HG03025 (cell line): ENCODE results near the gene SSX2.
"Not testable (repeated sequence)": the region's sequence is repeated elsewhere in the genome, so short reads cannot be mapped to it uniquely, and the experiment has no call there.

Source experiments
- ATAC-seq: cut with Tn5 transposase; IDR thresholded peaks from one replicate; pipeline ENCODE4 v1.9.1; 2021; ENCODE audit warnings: mild to moderate bottlenecking, moderate library complexity; ENCODE audit not compliant: unreplicated experiment, low FRiP score

SSX2 gene

GRCh38 chrX:52707078-52707477, at the start of gene SSX2:
TSS of gene SSX2 (minus strand) at chrX:52707178. CDS start at chrX:52705749, 1,429 bp downstream.
- not testable (repeated sequence) for ATAC-seq

GRCh38 chrX:52750952-52751351, 44.0 kb upstream of the SSX2 start, which contains the start of gene SSX2B:
TSS of gene SSX2B (plus strand) at chrX:52751252. CDS start at chrX:52752681, 1,429 bp downstream.
- ATAC-seq, result not testable (repeated sequence)

DNA sequence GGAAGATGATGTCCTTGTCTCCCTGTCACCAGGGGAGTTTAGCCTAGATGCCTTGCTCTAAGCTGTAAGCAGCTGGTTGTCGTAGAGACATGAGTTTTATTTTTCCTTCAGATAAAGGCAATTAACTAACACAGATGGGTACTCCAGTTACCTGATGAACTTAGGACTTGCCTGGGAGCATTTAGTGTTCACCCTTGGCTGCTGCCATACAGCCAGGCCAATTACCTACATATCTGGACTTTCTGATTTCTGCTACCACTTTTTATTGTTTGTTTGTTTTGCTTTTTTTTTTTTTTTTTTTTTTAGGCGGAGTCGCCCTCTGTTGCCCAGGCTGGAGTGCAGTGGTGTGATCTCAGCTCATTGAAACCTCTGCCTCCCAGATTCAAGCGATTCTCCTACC, 14.9 kb downstream of the SSX2 start:
- not testable (repeated sequence) for ATAC-seq

DNA sequence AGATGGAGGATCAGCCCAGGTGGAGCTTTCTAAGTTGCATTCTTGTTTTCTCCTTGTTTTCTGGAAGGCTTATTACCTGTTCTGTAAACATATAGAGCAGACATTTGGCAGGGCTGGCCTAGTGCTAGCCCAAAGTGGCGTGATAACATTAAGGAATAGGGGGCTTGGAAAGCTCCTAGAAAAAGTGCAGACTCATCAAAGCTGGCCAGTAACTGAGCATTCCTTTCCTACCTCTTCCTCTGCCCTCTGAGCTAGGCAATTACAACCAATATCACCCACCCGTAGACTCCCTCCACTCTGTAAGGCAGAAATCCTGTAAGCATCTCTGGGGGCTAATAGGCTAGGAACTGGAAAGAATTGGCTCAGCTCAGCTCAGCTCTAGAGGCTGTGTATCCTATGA, 44.8 kb downstream of the SSX2 start:
- not testable (repeated sequence) for ATAC-seq

- ATAC-seq, result not testable (repeated sequence)
Observed at GRCh38 chrX:52655475-52655874, 51.5 kb downstream of the SSX2 start.

GRCh38 chrX:52654800-52655199, 52.2 kb downstream of the SSX2 start, which contains the start of gene SSX7:
TSS of gene SSX7 (minus strand) at chrX:52654900. CDS start at chrX:52653472, 1,428 bp downstream.
- not testable (repeated sequence) for ATAC-seq

DNA sequence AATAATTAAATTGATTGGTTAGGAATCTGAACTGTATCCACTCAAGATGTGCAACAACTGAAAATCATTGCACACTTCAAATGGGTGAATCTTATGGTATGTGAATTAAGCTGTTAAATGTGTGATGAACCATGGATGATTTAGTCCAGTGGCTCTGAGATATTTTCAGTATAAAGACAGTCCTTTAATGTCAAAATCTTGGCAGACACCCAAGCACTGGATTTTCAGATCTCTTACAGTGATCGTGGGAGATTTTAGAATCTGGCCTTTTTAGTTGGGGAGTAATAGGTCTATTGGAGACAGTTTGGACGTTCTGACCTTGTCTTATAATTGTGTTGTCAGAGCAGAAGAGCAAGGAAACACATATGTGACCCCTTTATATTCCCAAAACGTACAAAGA, 56.3 kb downstream of the SSX2 start:
- not testable (repeated sequence) for ATAC-seq

- not testable (repeated sequence) for ATAC-seq
Observed at GRCh38 chrX:52648956-52649355, 58.0 kb downstream of the SSX2 start.
